ENCODE measurements around the gene ATP13A3.

DNA sequence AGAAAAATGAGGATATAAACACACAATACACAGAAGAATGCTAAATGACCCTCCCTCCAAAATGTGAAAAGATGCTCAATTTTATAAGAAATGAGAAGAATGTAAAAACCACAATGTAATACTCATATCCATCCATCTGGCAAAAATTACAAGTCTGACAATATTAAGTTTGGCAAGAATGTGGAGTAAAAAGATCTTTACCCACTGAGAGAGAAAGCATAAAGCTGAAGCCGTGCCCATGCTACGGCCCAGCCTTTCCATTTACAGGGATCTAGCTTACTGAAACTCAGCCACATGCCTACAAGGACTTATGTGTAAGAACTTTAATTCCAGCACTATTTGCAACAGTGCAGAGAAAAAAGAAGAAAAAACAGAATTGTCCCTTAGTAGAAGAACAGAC lies 42.9 kb downstream of the ATP13A3 start:
- TF ChIP-seq, protein P1, sequence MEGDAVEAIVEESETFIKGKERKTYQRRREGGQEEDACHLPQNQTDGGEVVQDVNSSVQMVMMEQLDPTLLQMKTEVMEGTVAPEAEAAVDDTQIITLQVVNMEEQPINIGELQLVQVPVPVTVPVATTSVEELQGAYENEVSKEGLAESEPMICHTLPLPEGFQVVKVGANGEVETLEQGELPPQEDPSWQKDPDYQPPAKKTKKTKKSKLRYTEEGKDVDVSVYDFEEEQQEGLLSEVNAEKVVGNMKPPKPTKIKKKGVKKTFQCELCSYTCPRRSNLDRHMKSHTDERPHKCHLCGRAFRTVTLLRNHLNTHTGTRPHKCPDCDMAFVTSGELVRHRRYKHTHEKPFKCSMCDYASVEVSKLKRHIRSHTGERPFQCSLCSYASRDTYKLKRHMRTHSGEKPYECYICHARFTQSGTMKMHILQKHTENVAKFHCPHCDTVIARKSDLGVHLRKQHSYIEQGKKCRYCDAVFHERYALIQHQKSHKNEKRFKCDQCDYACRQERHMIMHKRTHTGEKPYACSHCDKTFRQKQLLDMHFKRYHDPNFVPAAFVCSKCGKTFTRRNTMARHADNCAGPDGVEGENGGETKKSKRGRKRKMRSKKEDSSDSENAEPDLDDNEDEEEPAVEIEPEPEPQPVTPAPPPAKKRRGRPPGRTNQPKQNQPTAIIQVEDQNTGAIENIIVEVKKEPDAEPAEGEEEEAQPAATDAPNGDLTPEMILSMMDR (IDR thresholded peaks at IDR 0.05): no peak
- TF ChIP-seq POLR2A (IDR thresholded peaks at IDR 0.05): no peak
